Loucy (cell line): Measurements from ENCODE around the gene CFAP68.

Experiments used
- CTCF ChIP-seq: fragments of 200-600 bp; sonication (generic); conservative IDR thresholded peaks from 2 replicates; pipeline ENCODE4 v1.5.1; 2014; ENCODE audit warnings: mild to moderate bottlenecking, antibody characterized with exemption, low read length
- EZH2phosphoT487 ChIP-seq: fragments of 200-600 bp; IDR thresholded peaks from 2 replicates; pipeline ENCODE4 v1.6.1; 2018; ENCODE audit warnings: antibody characterized with exemption, mild to moderate bottlenecking, moderate library complexity, borderline replicate concordance

GRCh38 chr11:111840143-111840542 lies 39.2 kb upstream of the CFAP68 start:
- TF ChIP-seq CTCF: no peak
- TF ChIP-seq EZH2phosphoT487: no peak
